ENCODE results near the gene TCIRG1. TPM values are rescaled to one million over a fixed set of nuclear protein-coding genes. Genes with fewer than 3 reads are reported as not detected.

The TCIRG1 gene
- total RNA-seq, 1 experiment from 2014 or later, result 158 TPM

DNA sequence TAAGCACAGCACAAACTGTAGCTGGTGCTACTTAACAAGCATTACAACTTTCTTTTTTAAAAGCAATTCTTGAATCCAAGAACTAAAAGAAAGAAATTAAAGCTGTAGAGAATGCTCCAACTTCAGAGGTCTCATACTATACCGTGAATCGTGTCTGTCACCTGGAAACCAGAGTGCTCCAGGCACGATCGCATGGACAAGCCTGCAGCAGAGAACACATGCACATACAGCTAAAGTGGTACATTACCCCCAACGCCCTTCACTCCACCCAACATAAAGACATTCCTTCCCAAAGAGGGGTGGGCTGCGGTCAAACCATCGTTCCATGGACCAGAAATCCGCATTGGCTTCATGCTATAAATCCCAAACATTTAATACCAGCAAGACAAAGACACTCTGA lies 50.9 kb downstream of the TCIRG1 start:
- ChIA-PET CTCF (no interaction called here), POLR2A (no interaction called here)
- peaks cover 11% of the 10 kb centered on the region; the same call in 1 of the 2 replicates for H3K36me3 ChIP-seq (ENCODE audit: control insufficient read depth, insufficient read depth, low read length)
- H3K27me3 ChIP-seq (ENCODE audit: control insufficient read depth, insufficient read depth, low read length), result no peaks in the 10 kb centered on the region
- H3K4me3 ChIP-seq (ENCODE audit: low read depth in 2 of 2, low read length in 2 of 2), result no peak overlapping the region
- ATAC-seq (no peak), DNase-seq (ENCODE audit: low read depth, low spot score) (no peak)
- intact Hi-C loops (cut with micrococcal nuclease; ENCODE audit: unreplicated experiment) (no loop called here), in situ Hi-C loops (cut with HindIII; ENCODE audit: low pct_unique_long_range_greater_than_20kb, low sequenced_read_pairs) (no loop called here)
- BruUV-seq (replicated peaks), result no TSS peak
- H3K4me1 ChIP-seq (ENCODE audit: control insufficient read depth, insufficient read depth, low read length), result no peaks in the 10 kb centered on the region; the same call in 1 of the 2 replicates
- H3K9me3 ChIP-seq (ENCODE audit: control insufficient read depth, insufficient read depth, low read depth, low read length), result no peaks in the 10 kb centered on the region
- no peak overlapping the region for H3K27ac ChIP-seq (ENCODE audit: low read length)
- TF ChIP-seq, protein P1, sequence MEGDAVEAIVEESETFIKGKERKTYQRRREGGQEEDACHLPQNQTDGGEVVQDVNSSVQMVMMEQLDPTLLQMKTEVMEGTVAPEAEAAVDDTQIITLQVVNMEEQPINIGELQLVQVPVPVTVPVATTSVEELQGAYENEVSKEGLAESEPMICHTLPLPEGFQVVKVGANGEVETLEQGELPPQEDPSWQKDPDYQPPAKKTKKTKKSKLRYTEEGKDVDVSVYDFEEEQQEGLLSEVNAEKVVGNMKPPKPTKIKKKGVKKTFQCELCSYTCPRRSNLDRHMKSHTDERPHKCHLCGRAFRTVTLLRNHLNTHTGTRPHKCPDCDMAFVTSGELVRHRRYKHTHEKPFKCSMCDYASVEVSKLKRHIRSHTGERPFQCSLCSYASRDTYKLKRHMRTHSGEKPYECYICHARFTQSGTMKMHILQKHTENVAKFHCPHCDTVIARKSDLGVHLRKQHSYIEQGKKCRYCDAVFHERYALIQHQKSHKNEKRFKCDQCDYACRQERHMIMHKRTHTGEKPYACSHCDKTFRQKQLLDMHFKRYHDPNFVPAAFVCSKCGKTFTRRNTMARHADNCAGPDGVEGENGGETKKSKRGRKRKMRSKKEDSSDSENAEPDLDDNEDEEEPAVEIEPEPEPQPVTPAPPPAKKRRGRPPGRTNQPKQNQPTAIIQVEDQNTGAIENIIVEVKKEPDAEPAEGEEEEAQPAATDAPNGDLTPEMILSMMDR (IDR thresholded peaks at IDR 0.05), result no peak
- TF ChIP-seq, protein P2, sequence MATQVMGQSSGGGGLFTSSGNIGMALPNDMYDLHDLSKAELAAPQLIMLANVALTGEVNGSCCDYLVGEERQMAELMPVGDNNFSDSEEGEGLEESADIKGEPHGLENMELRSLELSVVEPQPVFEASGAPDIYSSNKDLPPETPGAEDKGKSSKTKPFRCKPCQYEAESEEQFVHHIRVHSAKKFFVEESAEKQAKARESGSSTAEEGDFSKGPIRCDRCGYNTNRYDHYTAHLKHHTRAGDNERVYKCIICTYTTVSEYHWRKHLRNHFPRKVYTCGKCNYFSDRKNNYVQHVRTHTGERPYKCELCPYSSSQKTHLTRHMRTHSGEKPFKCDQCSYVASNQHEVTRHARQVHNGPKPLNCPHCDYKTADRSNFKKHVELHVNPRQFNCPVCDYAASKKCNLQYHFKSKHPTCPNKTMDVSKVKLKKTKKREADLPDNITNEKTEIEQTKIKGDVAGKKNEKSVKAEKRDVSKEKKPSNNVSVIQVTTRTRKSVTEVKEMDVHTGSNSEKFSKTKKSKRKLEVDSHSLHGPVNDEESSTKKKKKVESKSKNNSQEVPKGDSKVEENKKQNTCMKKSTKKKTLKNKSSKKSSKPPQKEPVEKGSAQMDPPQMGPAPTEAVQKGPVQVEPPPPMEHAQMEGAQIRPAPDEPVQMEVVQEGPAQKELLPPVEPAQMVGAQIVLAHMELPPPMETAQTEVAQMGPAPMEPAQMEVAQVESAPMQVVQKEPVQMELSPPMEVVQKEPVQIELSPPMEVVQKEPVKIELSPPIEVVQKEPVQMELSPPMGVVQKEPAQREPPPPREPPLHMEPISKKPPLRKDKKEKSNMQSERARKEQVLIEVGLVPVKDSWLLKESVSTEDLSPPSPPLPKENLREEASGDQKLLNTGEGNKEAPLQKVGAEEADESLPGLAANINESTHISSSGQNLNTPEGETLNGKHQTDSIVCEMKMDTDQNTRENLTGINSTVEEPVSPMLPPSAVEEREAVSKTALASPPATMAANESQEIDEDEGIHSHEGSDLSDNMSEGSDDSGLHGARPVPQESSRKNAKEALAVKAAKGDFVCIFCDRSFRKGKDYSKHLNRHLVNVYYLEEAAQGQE (IDR thresholded peaks at IDR 0.05; ENCODE audit: insufficient read depth in 1 of 2, low read depth in 2 of 2, low read length in 1 of 2), result no peak
- TF ChIP-seq TCF7L2 (IDR thresholded peaks at IDR 0.05; ENCODE audit: low read depth, low read length) (no peak), POLR2AphosphoS5 (IDR thresholded peaks at IDR 0.05; ENCODE audit: low read depth, low read length) (no peak), SIN3A (IDR thresholded peaks at IDR 0.05; ENCODE audit: borderline replicate concordance, insufficient read depth, low read depth, low read length) (no peak)

DNA sequence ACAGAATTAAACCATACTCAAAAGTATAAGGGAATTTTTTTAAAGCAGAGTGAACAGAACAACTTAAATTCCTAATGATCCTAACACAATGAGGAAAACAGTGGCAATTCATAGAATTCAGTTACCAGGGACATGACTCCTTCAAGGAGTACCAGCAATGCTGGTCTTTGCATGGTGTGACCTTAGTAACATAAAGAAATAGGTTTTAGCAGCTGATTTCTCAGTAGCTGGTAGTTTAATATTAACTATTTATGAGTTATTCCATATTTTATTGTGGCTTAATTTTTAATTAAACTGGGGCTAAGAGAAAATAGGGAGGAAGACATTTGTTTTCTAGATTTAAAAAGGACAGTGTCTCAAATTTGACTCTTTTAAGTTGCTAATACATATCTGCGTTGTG lies 51.5 kb downstream of the TCIRG1 start:
- ChIA-PET POLR2A (no interaction called here), CTCF (no interaction called here)
- Histone ChIP-seq H3K4me1 (ENCODE audit: control insufficient read depth, insufficient read depth, low read length) (no peaks in the 10 kb centered on the region; the same call in 1 of the 2 replicates), H3K36me3 (ENCODE audit: control insufficient read depth, insufficient read depth, low read length) (peaks cover 14% of the 10 kb centered on the region; the same call in 1 of the 2 replicates), H3K9me3 (ENCODE audit: control insufficient read depth, insufficient read depth, low read depth, low read length) (no peaks in the 10 kb centered on the region), H3K4me3 (ENCODE audit: low read depth in 2 of 2, low read length in 2 of 2) (no peak overlapping the region), H3K27me3 (ENCODE audit: control insufficient read depth, insufficient read depth, low read length) (no peaks in the 10 kb centered on the region), H3K27ac (ENCODE audit: low read length) (no peak overlapping the region)
- ATAC-seq (no peak), DNase-seq (ENCODE audit: low read depth, low spot score) (no peak)
- intact Hi-C loops (cut with micrococcal nuclease; ENCODE audit: unreplicated experiment) (no loop called here), in situ Hi-C loops (cut with HindIII; ENCODE audit: low pct_unique_long_range_greater_than_20kb, low sequenced_read_pairs) (no loop called here)
- TF ChIP-seq SIN3A (IDR thresholded peaks at IDR 0.05; ENCODE audit: borderline replicate concordance, insufficient read depth, low read depth, low read length) (no peak), TCF7L2 (IDR thresholded peaks at IDR 0.05; ENCODE audit: low read depth, low read length) (no peak), POLR2AphosphoS5 (IDR thresholded peaks at IDR 0.05; ENCODE audit: low read depth, low read length) (no peak)
- TF ChIP-seq, protein P2 (IDR thresholded peaks at IDR 0.05; ENCODE audit: insufficient read depth in 1 of 2, low read depth in 2 of 2, low read length in 1 of 2), result no peak
- TF ChIP-seq, protein P1 (IDR thresholded peaks at IDR 0.05), result no peak
- no TSS peak for BruUV-seq (replicated peaks)

All from Panc1 (cell line).